Anterior cingulate cortex (tissue), 58 donors: ENCODE measurements around the gene PAX5.

Experiments
- DNase-seq, 58 donors: peaks; one replicate each; lab custom pipeline; 2025; lab: John Stamatoyannopoulos, UW

Gene PAX5

GRCh38 chr9:36796671-36797419 lies 237.2 kb downstream of the PAX5 start:
- DNase-seq = no peak

GRCh38 chr9:36794461-36794860 lies 239.6 kb downstream of the PAX5 start:
- no peak for DNase-seq

- no peak for DNase-seq
Observed at GRCh38 chr9:36793277-36793676, 240.8 kb downstream of the PAX5 start.

GRCh38 chr9:36791222-36791950 lies 242.7 kb downstream of the PAX5 start:
- no peak for DNase-seq

GRCh38 chr9:36789886-36790285 lies 244.2 kb downstream of the PAX5 start:
- no peak for DNase-seq

GRCh38 chr9:36788534-36788933 lies 245.5 kb downstream of the PAX5 start:
- DNase-seq = no peak

GRCh38 chr9:36787709-36788108 lies 246.4 kb downstream of the PAX5 start:
- no peak for DNase-seq
